Measurements from ENCODE around the gene NR2F1-AS1.
"Not testable (repeated sequence)": the region's sequence is repeated elsewhere in the genome, so short reads cannot be mapped to it uniquely, and the experiment has no call there.

The NR2F1-AS1 gene

GRCh38 chr5:93497096-93497495 lies 83.9 kb downstream of the NR2F1-AS1 start:
- no peak overlapping the region for H3K4me3 Mint-ChIP-seq
- no peaks in the 10 kb centered on the region for H3K36me3 Mint-ChIP-seq (ENCODE audit: low read depth)
- no peaks in the 10 kb centered on the region for H3K9me3 Mint-ChIP-seq
- H3K4me1 Mint-ChIP-seq (ENCODE audit: low read depth), result no peaks in the 10 kb centered on the region
- no peaks in the 10 kb centered on the region for H3K27me3 Mint-ChIP-seq (ENCODE audit: low read depth)
- H3K27ac Mint-ChIP-seq, result no peak overlapping the region

GRCh38 chr5:93479982-93480509 lies 101.0 kb downstream of the NR2F1-AS1 start:
- no peak overlapping the region for H3K27ac Mint-ChIP-seq
- H3K9me3 Mint-ChIP-seq, result peaks cover 6% of the 10 kb centered on the region
- no peaks in the 10 kb centered on the region for H3K27me3 Mint-ChIP-seq (ENCODE audit: low read depth)
- no peak overlapping the region for H3K4me3 Mint-ChIP-seq
- H3K4me1 Mint-ChIP-seq (ENCODE audit: low read depth), result no peaks in the 10 kb centered on the region
- no peaks in the 10 kb centered on the region for H3K36me3 Mint-ChIP-seq (ENCODE audit: low read depth)

GRCh38 chr5:93477816-93478215 lies 103.2 kb downstream of the NR2F1-AS1 start:
- Mint-ChIP-seq H3K9me3 (peaks cover 4% of the 10 kb centered on the region), H3K27ac (no peak overlapping the region), H3K4me3 (no peak overlapping the region), H3K27me3 (ENCODE audit: low read depth) (no peaks in the 10 kb centered on the region), H3K36me3 (ENCODE audit: low read depth) (no peaks in the 10 kb centered on the region), H3K4me1 (ENCODE audit: low read depth) (no peaks in the 10 kb centered on the region)

GRCh38 chr5:93476251-93476742 lies 104.7 kb downstream of the NR2F1-AS1 start:
- peaks cover 4% of the 10 kb centered on the region for H3K9me3 Mint-ChIP-seq
- no peaks in the 10 kb centered on the region for H3K36me3 Mint-ChIP-seq (ENCODE audit: low read depth)
- H3K27ac Mint-ChIP-seq, result no peak overlapping the region
- no peaks in the 10 kb centered on the region for H3K4me1 Mint-ChIP-seq (ENCODE audit: low read depth)
- no peak overlapping the region for H3K4me3 Mint-ChIP-seq
- H3K27me3 Mint-ChIP-seq (ENCODE audit: low read depth), result no peaks in the 10 kb centered on the region

- peaks cover 29% of the 10 kb centered on the region for H3K9me3 Mint-ChIP-seq
Measured at GRCh38 chr5:93462916-93463315, 118.1 kb downstream of the NR2F1-AS1 start.

GRCh38 chr5:93461756-93462155 lies 119.3 kb downstream of the NR2F1-AS1 start:
- Mint-ChIP-seq H3K27ac (no peak overlapping the region), H3K4me3 (no peak overlapping the region), H3K4me1 (ENCODE audit: low read depth) (no peaks in the 10 kb centered on the region), H3K9me3 (peaks cover 24% of the 10 kb centered on the region), H3K36me3 (ENCODE audit: low read depth) (no peaks in the 10 kb centered on the region), H3K27me3 (ENCODE audit: low read depth) (no peaks in the 10 kb centered on the region)

More at GRCh38 chr5:93462916-93463315, 118.1 kb downstream of the NR2F1-AS1 start:
- no peak overlapping the region for H3K4me3 Mint-ChIP-seq
- H3K36me3 Mint-ChIP-seq (ENCODE audit: low read depth), result no peaks in the 10 kb centered on the region
- no peaks in the 10 kb centered on the region for H3K27me3 Mint-ChIP-seq (ENCODE audit: low read depth)
- no peaks in the 10 kb centered on the region for H3K4me1 Mint-ChIP-seq (ENCODE audit: low read depth)
- no peak overlapping the region for H3K27ac Mint-ChIP-seq

- no peaks in the 10 kb centered on the region for H3K36me3 Mint-ChIP-seq (ENCODE audit: low read depth)
- peaks cover 19% of the 10 kb centered on the region for H3K9me3 Mint-ChIP-seq
- H3K4me3 Mint-ChIP-seq, result no peak overlapping the region
- no peaks in the 10 kb centered on the region for H3K27me3 Mint-ChIP-seq (ENCODE audit: low read depth)
- no peaks in the 10 kb centered on the region for H3K4me1 Mint-ChIP-seq (ENCODE audit: low read depth)
- no peak overlapping the region for H3K27ac Mint-ChIP-seq
Measured at GRCh38 chr5:93460286-93460685, 120.7 kb downstream of the NR2F1-AS1 start.

- not testable (repeated sequence) for H3K36me3 Mint-ChIP-seq (ENCODE audit: low read depth); H3K9me3 Mint-ChIP-seq; H3K4me1 Mint-ChIP-seq (ENCODE audit: low read depth); H3K27me3 Mint-ChIP-seq (ENCODE audit: low read depth); H3K27ac Mint-ChIP-seq; H3K4me3 Mint-ChIP-seq
Measured at GRCh38 chr5:93456796-93457195, 124.2 kb downstream of the NR2F1-AS1 start.

- H3K4me3 Mint-ChIP-seq, result no peak overlapping the region
- no peaks in the 10 kb centered on the region for H3K36me3 Mint-ChIP-seq (ENCODE audit: low read depth)
- H3K9me3 Mint-ChIP-seq, result no peaks in the 10 kb centered on the region
- H3K4me1 Mint-ChIP-seq (ENCODE audit: low read depth), result no peaks in the 10 kb centered on the region
- no peak overlapping the region for H3K27ac Mint-ChIP-seq
- H3K27me3 Mint-ChIP-seq (ENCODE audit: low read depth), result no peaks in the 10 kb centered on the region
Measured at GRCh38 chr5:93454896-93455295, 126.1 kb downstream of the NR2F1-AS1 start.

GRCh38 chr5:93452255-93452654 lies 128.8 kb downstream of the NR2F1-AS1 start:
- Mint-ChIP-seq H3K36me3 (ENCODE audit: low read depth) (no peaks in the 10 kb centered on the region), H3K4me3 (no peak overlapping the region), H3K27me3 (ENCODE audit: low read depth) (no peaks in the 10 kb centered on the region), H3K9me3 (no peaks in the 10 kb centered on the region), H3K27ac (no peak overlapping the region), H3K4me1 (ENCODE audit: low read depth) (no peaks in the 10 kb centered on the region)

GRCh38 chr5:93438124-93438523 lies 142.9 kb downstream of the NR2F1-AS1 start:
- Mint-ChIP-seq H3K4me1 (ENCODE audit: low read depth) (no peaks in the 10 kb centered on the region), H3K27ac (no peak overlapping the region), H3K27me3 (ENCODE audit: low read depth) (no peaks in the 10 kb centered on the region), H3K4me3 (no peak overlapping the region), H3K9me3 (peaks cover under 1% of the 10 kb centered on the region), H3K36me3 (ENCODE audit: low read depth) (no peaks in the 10 kb centered on the region)

GRCh38 chr5:93436083-93436482 lies 144.9 kb downstream of the NR2F1-AS1 start:
- Mint-ChIP-seq H3K36me3 (ENCODE audit: low read depth) (no peaks in the 10 kb centered on the region), H3K9me3 (no peaks in the 10 kb centered on the region)

GRCh38 chr5:93433422-93433821 lies 147.6 kb downstream of the NR2F1-AS1 start:
- Mint-ChIP-seq H3K27ac (no peak overlapping the region), H3K4me3 (no peak overlapping the region)

More at GRCh38 chr5:93436083-93436482, 144.9 kb downstream of the NR2F1-AS1 start:
- Mint-ChIP-seq H3K27me3 (ENCODE audit: low read depth) (no peaks in the 10 kb centered on the region), H3K4me1 (ENCODE audit: low read depth) (no peaks in the 10 kb centered on the region), H3K4me3 (no peak overlapping the region), H3K27ac (no peak overlapping the region)

GRCh38 chr5:93431250-93431649 lies 149.8 kb downstream of the NR2F1-AS1 start:
- Mint-ChIP-seq H3K4me1 (ENCODE audit: low read depth) (no peaks in the 10 kb centered on the region), H3K27ac (no peak overlapping the region), H3K9me3 (no peaks in the 10 kb centered on the region), H3K27me3 (ENCODE audit: low read depth) (no peaks in the 10 kb centered on the region), H3K4me3 (no peak overlapping the region), H3K36me3 (ENCODE audit: low read depth) (no peaks in the 10 kb centered on the region)

More at GRCh38 chr5:93433422-93433821, 147.6 kb downstream of the NR2F1-AS1 start:
- no peaks in the 10 kb centered on the region for H3K4me1 Mint-ChIP-seq (ENCODE audit: low read depth)
- H3K9me3 Mint-ChIP-seq, result no peaks in the 10 kb centered on the region
- H3K36me3 Mint-ChIP-seq (ENCODE audit: low read depth), result no peaks in the 10 kb centered on the region
- no peaks in the 10 kb centered on the region for H3K27me3 Mint-ChIP-seq (ENCODE audit: low read depth)

GRCh38 chr5:93430673-93431199 lies 150.3 kb downstream of the NR2F1-AS1 start:
- H3K4me3 Mint-ChIP-seq, result no peak overlapping the region
- H3K27ac Mint-ChIP-seq, result no peak overlapping the region
- no peaks in the 10 kb centered on the region for H3K4me1 Mint-ChIP-seq (ENCODE audit: low read depth)
- H3K9me3 Mint-ChIP-seq, result no peaks in the 10 kb centered on the region
- no peaks in the 10 kb centered on the region for H3K27me3 Mint-ChIP-seq (ENCODE audit: low read depth)
- H3K36me3 Mint-ChIP-seq (ENCODE audit: low read depth), result no peaks in the 10 kb centered on the region
